ENCODE results near the gene CEBPE. TPM values are rescaled to one million over a fixed set of nuclear protein-coding genes. Genes with fewer than 3 reads are reported as not detected.

The CEBPE gene
- total RNA-seq, 2 donors from 2014 or later, result 0.19 TPM; not detected in 1

- intact Hi-C loops (cut with DNase I), result no loop called here
- DNase-seq (ENCODE audit: low spot score), result no peak
Measured at GRCh38 chr14:23146351-23146910, 27.4 kb upstream of the CEBPE start.

DNA sequence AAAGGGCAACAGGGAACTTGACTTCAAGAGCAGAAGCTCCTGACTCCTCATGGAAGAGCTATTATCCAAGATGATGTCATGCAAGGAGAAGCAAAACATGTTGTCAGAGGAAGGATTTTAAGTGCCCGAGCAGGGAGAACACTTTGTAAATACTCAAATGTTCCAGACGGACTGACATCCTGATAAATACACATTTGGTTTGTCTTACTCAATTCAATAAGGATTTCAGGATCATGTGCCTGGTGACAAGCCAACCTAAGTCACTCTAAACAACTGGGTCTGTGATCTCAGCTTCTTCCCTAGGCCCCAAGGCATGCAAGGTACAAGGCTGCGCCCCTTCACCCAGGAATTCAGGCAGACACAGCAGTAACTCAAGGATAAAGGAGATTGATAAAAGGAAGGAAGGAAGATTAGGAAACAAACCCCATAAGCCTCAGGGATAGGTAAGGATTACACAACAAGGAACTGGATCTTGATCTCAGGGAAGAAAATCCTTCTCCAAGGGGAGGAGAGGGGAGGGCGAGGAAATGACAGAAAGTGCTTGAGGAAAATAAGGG, 26.8 kb upstream of the CEBPE start:
- no peak for DNase-seq (ENCODE audit: low spot score)
- intact Hi-C loops (cut with DNase I), result no loop called here

DNA sequence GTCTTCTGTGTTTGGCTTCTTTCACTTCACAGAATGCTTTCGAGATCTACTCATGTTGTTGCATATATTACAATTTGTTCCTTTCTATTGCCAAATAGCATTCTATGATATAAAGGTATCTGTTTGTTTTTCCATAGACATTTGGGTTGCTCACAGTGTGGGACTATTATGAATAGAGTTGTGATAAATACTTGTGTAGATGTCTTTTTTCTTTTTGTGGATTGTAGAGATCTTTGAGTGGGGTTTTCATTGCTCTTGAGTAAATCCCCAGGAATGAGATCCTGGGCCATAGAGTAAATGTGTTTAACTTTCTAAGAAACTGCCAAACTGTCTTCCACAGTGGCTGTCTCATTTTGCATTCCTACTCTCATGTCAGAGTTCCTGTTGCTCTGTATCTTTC, 24.9 kb upstream of the CEBPE start:
- intact Hi-C loops (cut with DNase I), result no loop called here
- DNase-seq (ENCODE audit: low spot score), result no peak

DNA sequence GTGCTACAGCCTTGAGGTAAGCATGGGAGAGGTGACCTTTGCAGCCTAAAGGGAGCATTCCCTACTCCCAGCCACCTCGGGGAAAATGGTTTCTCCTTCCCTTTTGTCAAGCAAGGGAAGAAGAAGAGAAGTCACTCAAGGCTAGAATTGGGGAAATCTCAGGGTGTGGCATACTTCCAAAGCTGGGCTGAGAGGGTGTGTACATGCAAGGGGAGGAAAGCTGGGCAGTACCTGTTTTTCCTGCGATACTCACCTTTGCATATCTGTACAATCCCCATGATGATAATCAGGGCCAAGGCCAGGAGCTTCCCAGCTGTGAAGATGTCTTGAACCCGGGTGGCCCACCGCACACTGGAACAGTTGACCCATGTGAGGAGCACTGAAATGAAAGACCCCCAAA, 23.8 kb upstream of the CEBPE start:
- intact Hi-C loops (cut with DNase I), result no loop called here
- no peak for DNase-seq (ENCODE audit: low spot score)

DNA sequence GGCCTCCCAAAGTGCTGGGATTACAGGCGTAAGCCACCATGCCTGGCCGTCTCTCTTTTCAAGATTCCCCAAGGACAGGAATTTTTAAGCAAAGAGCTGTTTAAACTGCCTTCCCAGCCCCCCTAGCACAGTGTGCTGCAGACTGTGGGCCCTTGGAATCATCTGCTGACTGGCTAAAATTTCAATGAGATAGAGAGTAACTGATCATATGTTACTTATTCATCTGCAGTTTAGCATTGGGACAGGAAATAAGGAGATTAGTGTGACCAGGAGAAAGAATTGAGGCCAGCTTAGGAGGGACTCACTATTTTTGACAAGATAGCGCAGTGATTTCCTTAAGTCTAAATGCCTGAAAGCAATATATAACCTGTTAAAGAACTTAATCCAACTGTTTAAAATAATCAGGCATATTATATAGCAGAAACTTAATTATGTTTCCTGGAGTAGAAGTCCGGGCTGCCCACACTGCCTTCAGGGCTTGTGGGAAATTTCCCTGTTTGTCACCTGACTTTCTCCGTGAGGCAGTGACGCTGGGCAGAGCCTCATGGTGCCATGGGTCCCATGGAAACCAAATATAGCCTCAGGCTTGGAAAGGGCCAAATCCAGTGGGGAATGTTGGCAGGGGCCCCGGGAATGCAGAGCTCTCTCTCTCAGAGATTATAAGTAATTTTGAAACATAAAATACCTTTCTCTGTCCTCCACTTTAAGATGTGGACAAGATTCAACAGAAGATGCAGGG, 22.8 kb upstream of the CEBPE start:
- peak; percentile 89 for DNase-seq (ENCODE audit: low spot score)
- intact Hi-C loops (cut with DNase I), result no loop called here

- no peak for DNase-seq (ENCODE audit: low spot score)
- intact Hi-C loops (cut with DNase I), result no loop called here
Measured at GRCh38 chr14:23140371-23140770, 21.3 kb upstream of the CEBPE start.

DNA sequence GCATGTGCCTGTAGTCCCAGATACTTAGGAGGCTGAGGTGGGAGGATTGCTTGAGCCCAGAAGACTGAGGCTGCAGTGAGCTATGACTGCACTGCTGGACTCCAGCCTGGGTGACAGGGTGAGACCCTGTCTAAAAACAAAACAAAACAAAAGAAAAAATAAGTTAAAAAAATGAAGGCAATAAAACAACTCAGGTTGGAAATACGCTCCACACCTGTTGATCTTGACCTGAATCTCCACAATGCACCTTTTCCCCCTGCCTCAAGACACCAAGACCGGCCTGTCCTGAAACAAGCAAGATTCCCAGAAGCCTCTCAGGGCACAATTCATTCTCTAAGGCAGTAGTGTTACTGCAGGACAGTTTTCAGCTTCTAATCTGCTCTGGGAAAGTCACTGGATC, 20.8 kb upstream of the CEBPE start:
- no peak for DNase-seq (ENCODE audit: low spot score)
- intact Hi-C loops (cut with DNase I), result no loop called here

DNA sequence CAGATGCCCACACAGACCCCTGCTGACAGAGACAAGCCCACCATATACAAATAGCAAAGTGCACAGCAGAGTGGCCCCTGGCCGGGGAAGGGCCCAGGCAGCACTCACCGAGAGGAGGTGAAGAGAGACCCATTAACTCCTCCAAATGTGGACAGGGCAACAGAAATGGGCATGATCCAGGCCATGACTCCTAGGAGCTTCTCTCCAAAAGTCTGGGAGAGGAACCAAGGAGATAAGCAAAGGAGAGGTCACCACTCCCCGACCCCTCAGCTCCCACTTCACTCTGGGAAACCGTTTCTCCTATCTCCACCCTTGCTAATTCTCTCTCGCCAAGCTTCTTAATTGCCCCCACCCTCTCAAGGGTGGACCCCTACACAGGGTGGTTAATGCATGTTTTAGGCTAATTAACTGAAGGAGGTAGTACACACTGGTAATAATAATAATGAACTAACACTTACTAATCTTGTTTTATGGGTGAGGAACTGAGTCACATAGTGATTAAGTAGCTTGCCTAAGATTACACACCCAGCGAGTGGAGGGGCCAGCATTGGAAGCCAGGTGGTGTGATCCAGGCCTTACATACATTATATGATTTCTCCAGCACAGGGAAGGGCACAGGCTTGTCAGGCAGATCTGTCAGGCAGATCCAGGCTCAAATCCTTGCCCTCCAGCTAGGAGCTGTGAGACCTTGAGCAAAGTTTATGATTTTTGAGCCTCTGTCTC, 18.9 kb upstream of the CEBPE start:
- intact Hi-C loops (cut with DNase I), result no loop called here
- no peak for DNase-seq (ENCODE audit: low spot score)

DNA sequence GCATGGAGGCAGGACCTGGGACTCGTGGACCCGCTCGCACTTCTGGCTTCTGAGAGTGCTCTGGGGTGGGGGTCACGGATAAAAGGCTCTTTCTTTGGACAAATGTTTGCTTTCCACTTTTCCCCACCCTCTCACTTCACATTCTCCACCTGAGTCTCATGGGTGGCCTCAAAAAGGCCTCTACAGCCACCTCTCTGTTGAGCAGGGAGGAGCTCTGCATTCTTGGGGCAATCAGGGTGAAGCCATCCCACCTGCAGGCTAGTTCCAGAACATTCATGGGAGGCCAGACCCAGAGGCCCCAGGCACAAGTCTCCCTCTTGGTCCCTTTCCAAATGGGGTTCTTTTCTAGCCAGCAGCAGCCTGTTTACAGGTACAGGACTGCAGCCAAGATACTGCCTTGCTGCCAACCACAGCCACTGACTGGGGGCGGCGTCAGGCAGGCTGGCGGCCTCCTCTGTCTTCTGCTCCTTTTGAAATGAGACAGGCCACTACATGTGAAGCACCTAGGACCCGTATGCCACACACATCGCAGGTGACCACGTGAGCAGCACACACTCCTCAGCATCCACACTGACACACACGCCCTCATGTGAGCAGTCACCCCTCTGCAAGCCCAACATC, 18.2 kb upstream of the CEBPE start:
- no peak for DNase-seq (ENCODE audit: low spot score)
- intact Hi-C loops (cut with DNase I), result no loop called here

DNA sequence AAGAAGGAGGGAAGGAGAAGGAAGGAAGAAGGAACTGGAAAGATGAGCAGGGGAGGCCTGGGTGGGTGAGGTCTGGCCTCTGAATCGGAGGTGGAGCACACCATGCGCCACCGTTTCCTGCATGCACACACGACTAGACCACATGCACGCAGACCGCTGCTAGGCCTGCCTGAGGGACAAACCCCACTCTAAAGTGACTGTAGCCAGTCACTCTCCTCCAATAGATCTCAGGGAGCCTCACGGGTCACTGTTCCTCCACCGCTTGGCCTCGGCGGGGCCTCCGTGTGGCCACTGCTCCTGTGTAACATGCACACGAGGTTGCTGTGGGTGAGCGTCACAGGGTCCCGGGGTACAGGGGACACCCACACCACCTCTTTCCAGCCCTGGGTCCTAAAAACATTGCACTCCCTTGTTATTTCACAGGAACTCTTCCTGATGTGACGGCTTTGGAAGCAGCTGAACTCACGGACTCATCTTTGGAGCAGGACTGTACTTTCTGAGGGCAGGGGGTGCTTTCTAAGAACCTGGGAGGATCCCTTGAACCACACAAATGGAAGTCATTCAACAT, 17.6 kb upstream of the CEBPE start:
- DNase-seq (ENCODE audit: low spot score), result no peak
- intact Hi-C loops (cut with DNase I), result no loop called here

- no peak for DNase-seq (ENCODE audit: low spot score)
- intact Hi-C loops (cut with DNase I), result no loop called here
Measured at GRCh38 chr14:23132970-23133369, 13.9 kb upstream of the CEBPE start.

DNA sequence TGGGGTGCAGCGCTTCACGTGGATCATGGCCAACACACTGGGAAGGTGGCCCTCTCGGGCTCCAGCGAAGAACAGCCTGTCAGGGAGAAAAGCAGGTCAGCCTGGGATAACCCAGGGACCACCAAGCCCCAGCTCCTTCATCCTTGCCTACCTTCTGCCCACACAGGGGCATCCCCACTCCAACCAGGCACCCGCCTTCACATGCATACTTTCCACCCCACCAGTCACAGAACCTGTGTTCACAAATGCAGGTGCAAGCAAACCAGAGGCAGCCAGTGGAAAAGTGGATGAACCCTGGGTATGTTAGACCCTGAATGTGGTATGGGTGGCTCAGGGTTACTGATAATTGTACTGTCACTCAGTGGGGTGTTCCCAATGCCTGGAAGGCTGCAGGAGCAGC, 12.4 kb upstream of the CEBPE start:
- DNase-seq (ENCODE audit: low spot score), result no peak
- intact Hi-C loops (cut with DNase I), result no loop called here

GRCh38 chr14:23130871-23131270, 11.8 kb upstream of the CEBPE start:
- intact Hi-C loops (cut with DNase I), result no loop called here
- DNase-seq (ENCODE audit: low spot score), result no peak

GRCh38 chr14:23129759-23130316, 10.8 kb upstream of the CEBPE start:
- no peak for DNase-seq (ENCODE audit: low spot score)
- intact Hi-C loops (cut with DNase I), result no loop called here

GRCh38 chr14:23128969-23129758, 10.1 kb upstream of the CEBPE start:
- no peak for DNase-seq (ENCODE audit: low spot score)
- intact Hi-C loops (cut with DNase I), result no loop called here

- intact Hi-C loops (cut with DNase I), result no loop called here
- no peak for DNase-seq (ENCODE audit: low spot score)
Measured at GRCh38 chr14:23127861-23128260, 8.8 kb upstream of the CEBPE start.

DNA sequence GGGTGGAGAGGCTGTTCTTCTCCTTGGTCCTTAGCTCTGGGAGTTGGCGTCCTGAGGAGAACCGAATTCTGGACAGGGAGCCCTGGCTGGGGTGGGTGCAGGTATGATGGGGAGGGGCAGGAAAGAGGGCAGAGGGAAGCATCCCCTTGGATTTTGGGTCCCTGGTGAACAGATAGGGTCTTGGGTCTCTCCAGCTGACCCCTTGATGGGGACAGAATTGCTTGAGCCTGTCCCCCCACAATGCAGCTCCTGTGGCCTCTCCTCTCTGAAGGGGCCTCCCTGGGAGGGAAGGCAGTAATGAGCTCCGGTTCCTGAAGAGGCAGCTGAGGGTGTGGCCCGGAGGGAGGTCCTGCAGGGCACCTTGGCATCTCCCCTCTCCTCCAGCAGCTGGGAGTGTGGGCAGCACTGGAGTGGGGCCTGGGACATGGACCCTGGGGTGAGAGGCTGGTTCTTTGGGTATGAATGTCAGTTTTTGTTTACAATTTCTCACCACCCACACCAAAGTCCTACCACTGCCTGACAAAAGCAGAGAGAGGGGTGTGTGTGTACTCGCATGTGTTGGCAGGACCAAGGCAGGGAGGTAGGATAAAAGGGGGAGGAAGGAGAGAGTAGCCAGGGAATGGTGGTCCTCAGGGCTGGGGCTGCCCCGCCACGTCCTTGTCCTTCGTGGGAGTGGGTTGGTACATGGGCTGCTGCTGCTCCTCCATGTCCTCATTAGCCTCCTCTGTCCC, 7.7 kb upstream of the CEBPE start:
- intact Hi-C loops (cut with DNase I), result no loop called here
- DNase-seq (ENCODE audit: low spot score), result peak; percentile 52

DNA sequence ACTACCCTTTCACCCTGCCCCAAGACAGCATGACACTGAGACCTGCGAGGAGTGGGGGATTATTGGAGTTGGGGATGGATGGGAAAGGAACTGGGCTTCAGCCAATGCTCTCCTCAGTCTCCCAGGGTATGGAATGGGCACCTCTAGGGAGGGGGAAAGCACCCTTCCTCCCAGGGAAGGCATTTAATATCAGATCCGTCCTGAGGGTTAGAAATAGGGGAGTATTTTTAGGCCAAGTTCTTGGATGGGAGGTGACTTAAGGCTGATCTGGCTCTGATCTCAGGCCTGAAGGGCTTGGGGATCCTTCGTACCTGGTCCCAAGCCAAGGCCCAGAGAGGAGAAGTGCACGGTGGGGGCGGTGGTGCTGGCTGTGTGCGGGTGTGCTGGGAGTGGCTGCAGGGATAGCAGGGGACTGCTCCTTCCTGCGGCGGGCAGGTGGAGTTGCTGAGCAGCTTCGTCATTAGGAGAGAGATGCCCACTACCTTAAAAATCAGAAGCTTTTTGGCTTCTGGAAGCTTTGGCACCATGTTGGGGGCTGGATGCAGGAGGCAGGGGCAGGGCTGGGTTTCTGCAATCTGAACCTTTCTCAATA, 7.0 kb upstream of the CEBPE start:
- no peak for DNase-seq (ENCODE audit: low spot score)
- intact Hi-C loops (cut with DNase I), result no loop called here

Data from posterior vena cava (tissue), 2 donors.